T47D (cell line): ENCODE data around the gene TBRG1.

Source experiments
- DNase-seq, 2 experiments: peaks; one replicate each; pipeline versions ENCODE4 v3.0.0 to v3.0.0-alpha.2; 2011 to 2012; ENCODE audit warnings: low read depth in 1 of 2, low spot score in 1 of 2
- JUND ChIP-seq: IDR thresholded peaks from 2 replicates; pipeline ENCODE4 v1.6.1; 2012; ENCODE audit warnings: low read depth
- in situ Hi-C: cut with HindIII; loops from 2 replicates; pipeline ENCODE4 v1.10.0; 2016; ENCODE audit warnings: low sequenced_read_pairs, low pct_unique_long_range_greater_than_20kb

Gene TBRG1

DNA sequence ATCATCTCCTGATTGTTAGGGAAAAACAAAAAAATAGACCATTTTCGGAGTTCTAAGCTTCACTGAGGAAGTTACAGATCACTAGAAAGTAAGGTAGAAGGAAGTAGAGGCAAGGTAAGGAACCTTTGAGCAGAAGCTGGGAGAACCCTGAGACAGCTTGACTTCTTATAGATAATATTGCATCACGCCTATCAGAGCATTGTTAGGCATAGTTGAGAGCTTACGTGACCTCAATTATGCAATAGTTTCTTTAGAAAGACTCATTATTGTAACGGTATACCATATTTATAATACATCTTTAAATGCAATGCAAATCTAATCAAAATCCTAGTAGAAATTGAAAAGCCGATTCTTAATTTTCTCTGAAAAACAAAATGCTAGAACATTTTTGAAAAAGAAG lies 4.9 kb downstream of the TBRG1 start:
- in situ Hi-C loops, result no loop called here
- no peak for DNase-seq
- TF ChIP-seq JUND, result no peak

GRCh38 chr11:124629961-124630360 lies 7.3 kb downstream of the TBRG1 start:
- TF ChIP-seq JUND, result no peak
- in situ Hi-C loops, result no loop called here
- no peak for DNase-seq

- in situ Hi-C loops, result no loop called here
- TF ChIP-seq JUND, result no peak
- peak; percentile 54 to 61 for DNase-seq
Measured at GRCh38 chr11:124633355-124633754, 10.7 kb downstream of the TBRG1 start.

GRCh38 chr11:124635932-124636331 lies 13.3 kb downstream of the TBRG1 start:
- in situ Hi-C loops, result no loop called here
- no peak for TF ChIP-seq JUND
- no peak for DNase-seq

DNA sequence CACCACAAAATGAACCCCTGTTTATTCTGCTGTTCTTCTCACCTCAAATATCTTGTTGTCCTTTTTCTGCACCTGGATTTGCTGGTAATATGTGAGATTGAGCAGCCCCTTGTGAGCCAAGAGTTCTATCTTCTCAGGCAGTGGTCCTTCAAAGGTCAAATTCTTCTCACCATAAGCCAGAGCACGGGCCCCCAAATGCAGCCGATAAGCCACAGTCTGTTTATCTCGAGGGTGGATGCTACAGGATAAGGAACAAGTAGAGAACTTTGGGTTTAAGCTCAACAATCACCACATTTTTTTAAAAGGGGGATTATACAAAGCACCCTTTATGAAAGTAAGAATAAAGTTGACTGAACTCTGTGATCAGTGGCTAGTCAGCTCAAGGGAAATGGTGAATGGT lies 15.8 kb downstream of the TBRG1 start:
- no peak for TF ChIP-seq JUND
- DNase-seq, result no peak
- in situ Hi-C loops, result no loop called here

GRCh38 chr11:124639186-124639585 lies 16.5 kb downstream of the TBRG1 start:
- no peak for DNase-seq
- in situ Hi-C loops, result no loop called here
- TF ChIP-seq JUND, result no peak

DNA sequence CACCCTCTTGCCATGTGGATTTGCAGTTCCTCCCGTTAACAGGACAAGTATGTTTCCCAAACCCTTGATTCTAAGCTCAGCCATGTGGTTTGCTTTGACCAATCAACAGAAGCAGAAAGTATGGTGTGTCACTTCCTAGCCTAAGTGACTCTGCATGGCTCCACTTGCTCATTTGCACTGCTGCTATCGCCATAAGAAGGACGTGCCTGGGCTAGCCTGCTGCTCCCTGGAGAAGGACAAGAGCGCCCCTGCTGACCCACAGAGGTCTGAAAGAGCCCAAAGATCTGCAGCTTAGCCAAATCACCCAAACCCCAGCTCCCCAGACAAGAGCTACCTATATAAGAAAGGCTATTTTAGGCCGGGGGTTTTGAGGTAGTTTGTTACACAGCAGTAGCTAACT lies 18.0 kb downstream of the TBRG1 start:
- TF ChIP-seq JUND, result no peak
- in situ Hi-C loops, result no loop called here
- DNase-seq, result no peak

- in situ Hi-C loops, result no loop called here
- DNase-seq, result no peak
- no peak for TF ChIP-seq JUND
Measured at GRCh38 chr11:124642628-124643027, 20.0 kb downstream of the TBRG1 start.

- no peak for DNase-seq
- no peak for TF ChIP-seq JUND
- in situ Hi-C loops, result no loop called here
Measured at GRCh38 chr11:124643042-124643604, 20.5 kb downstream of the TBRG1 start.

- no peak for DNase-seq
- no peak for TF ChIP-seq JUND
- in situ Hi-C loops, result no loop called here
Measured at GRCh38 chr11:124643605-124644425, 21.2 kb downstream of the TBRG1 start.

DNA sequence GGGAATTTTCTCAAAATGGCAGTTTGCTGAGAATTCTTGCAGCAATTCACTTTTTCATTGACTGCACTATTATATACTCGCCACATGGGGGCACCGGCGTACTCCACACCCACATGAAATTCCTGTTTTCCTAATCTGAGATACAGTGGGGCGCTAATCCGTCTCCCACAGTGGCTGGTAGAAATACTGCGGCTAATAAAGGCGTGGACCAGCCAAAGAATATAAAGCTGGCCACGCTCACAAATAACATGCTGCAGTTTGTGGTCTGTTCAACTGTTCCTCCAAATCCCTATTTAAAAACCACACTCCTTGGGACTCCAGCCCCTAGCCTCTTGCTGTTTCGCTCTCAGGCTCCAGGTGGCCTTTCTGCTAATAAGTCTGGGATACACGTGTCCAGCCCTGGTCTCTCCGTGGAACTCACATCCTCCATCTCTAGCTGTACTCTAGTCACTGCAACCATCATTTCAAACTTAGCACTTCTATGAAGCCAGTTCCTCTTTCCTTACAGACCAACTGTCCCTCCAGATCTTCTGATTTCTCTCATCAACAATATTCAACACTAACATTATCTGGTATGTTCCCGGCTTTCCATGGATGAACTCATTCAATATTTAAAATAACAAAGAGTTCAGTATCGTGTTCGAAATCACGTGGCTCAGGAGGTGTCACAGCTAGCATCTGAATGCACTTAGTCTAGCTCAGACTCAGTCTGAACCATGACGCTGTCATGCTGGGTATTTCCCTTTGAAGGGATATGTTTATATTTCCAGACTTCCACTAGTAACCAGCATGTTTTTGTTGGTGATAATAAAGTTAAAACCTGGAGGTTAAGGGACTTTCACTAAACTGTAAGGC lies 22.0 kb downstream of the TBRG1 start:
- no peak for TF ChIP-seq JUND
- in situ Hi-C loops, result no loop called here
- peak; percentile 58 to 87 for DNase-seq

DNA sequence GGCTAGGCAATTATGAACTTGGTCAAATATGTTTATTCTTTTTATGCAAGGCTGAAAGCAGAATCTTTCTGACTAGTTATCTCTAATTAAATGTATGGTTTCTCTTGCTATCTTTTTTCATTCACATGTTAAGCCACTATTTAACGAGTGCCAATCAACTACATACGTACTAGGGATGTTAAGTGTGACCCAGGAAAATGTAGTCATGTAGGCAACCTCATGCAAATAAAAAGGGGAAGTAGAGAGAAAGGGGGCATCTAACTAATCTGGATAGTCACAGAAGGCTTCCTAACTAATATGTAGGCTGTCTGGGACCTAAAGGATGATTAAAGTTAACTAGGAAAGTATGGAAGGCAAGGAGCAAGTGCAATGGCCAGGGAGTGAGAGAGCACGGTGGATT lies 23.5 kb downstream of the TBRG1 start:
- TF ChIP-seq JUND, result no peak
- DNase-seq, result no peak
- in situ Hi-C loops, result no loop called here

DNA sequence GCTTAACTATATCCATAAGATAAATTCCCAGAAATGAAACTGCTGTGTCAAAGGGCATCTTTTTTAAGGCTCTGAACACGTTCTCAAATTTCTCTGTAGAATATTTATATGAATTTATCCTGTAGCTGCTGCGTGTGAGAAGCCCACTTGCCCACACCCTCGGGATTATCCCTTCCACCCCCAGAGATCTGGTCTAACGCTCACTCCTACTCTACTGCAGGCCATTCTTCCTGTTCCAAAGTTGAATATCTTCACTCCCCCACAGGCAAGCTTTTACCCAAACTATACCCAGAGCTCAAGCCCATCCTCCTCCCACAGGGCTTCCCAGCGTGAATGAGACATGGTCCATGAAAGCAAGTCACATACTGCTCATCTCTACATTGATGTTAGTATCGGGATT lies 25.9 kb downstream of the TBRG1 start:
- in situ Hi-C loops, result no loop called here
- no peak for TF ChIP-seq JUND
- no peak for DNase-seq
